NB4 (cell line): ENCODE results near the gene NOL9.

Source experiments
- CTCF ChIP-seq: IDR thresholded peaks from one replicate; pipeline ENCODE4 v1.5.1; 2012; ENCODE audit warnings: low read depth, low read length
- MAX ChIP-seq: IDR thresholded peaks from 2 replicates; pipeline ENCODE4 v1.6.1; 2011; ENCODE audit warnings: low read depth, low read length
- MYC ChIP-seq: IDR thresholded peaks from 2 replicates; pipeline ENCODE4 v1.6.1; 2011; ENCODE audit warnings: low read depth, low read length

- TF ChIP-seq CTCF = no peak
- no peak for TF ChIP-seq MAX
- TF ChIP-seq MYC = no peak
These were observed 36.9 kb upstream of the NOL9 start for GRCh38 chr1:6591222-6591621.
